OCI-LY7 (cell line): ENCODE data around the gene CD247. TPM values are rescaled to one million over a fixed set of nuclear protein-coding genes. Genes with fewer than 3 reads are reported as not detected.

Source experiments
- BruUV-seq: library from RNA; stranded (reverse); fragments of 400-500 nt; replicated peaks from 2 replicates; lab custom pipeline; 2021; lab: Mats Ljungman, UMichigan
- CTCF ChIA-PET: fragments of 300-600 bp; sonication (Branson Sonifier 250); formaldehyde crosslinking; loops from one replicate; lab custom pipeline; 2022; ENCODE audit warnings: antibody characterized with exemption; ENCODE audit not compliant: unreplicated experiment; lab: Charles Lee
- POLR2A ChIA-PET: fragments of 300-600 bp; sonication (Branson Sonifier 250); formaldehyde crosslinking; loops from one replicate; lab custom pipeline; 2022; ENCODE audit warnings: antibody characterized with exemption; lab: Charles Lee
- DNase-seq: peaks from one replicate; pipeline ENCODE4 v3.0.0-alpha.2; 2015; ENCODE audit warnings: low spot score
- H2AFZ ChIP-seq: fragments of 200-600 bp; sonication (generic), shearing (Covaris generic); 2 replicates; pipeline ENCODE4 v1.6.1; 2014; ENCODE audit warnings: mild to moderate bottlenecking, antibody characterized with exemption, low read length, moderate library complexity
- H3K27ac ChIP-seq: fragments of 200-600 bp; sonication (generic); 2 replicates; pipeline ENCODE4 v1.5.1; 2014; ENCODE audit warnings: mixed run types, low read depth, mild to moderate bottlenecking, moderate library complexity, low read length, inconsistent platforms; ENCODE audit not compliant: poor library complexity, severe bottlenecking
- H3K36me3 ChIP-seq: fragments of 200-600 bp; sonication (generic); 2 replicates; pipeline ENCODE4 v1.6.1; 2014; ENCODE audit warnings: mild to moderate bottlenecking, antibody characterized with exemption, low read length, moderate library complexity, mixed read lengths; ENCODE audit not compliant: insufficient read depth
- H3K4me1 ChIP-seq: fragments of 200-600 bp; sonication (generic); 2 replicates; pipeline ENCODE4 v1.5.1; 2014; ENCODE audit warnings: mild to moderate bottlenecking, low read length; ENCODE audit not compliant: insufficient read depth, poor library complexity, severe bottlenecking
- H3K4me2 ChIP-seq: fragments of 200-600 bp; sonication (generic); 2 replicates; pipeline ENCODE4 v1.6.1; 2014; ENCODE audit warnings: mild to moderate bottlenecking, low read length
- H3K4me3 ChIP-seq: fragments of 200-600 bp; sonication (generic); 2 replicates; pipeline ENCODE4 v1.5.1; 2014; ENCODE audit warnings: mild to moderate bottlenecking, low read depth, low read length; ENCODE audit not compliant: poor library complexity, severe bottlenecking
- H3K79me2 ChIP-seq: fragments of 200-600 bp; sonication (generic); 2 replicates; pipeline ENCODE4 v1.6.1; 2016; ENCODE audit warnings: low read depth, mild to moderate bottlenecking, low read length, moderate library complexity, mixed read lengths; ENCODE audit not compliant: insufficient read depth
- H3K9me2 ChIP-seq: fragments of 200-600 bp; sonication (generic); 2 replicates; pipeline ENCODE4 v1.6.1; 2016; ENCODE audit warnings: mild to moderate bottlenecking, low read length, mixed read lengths; ENCODE audit not compliant: insufficient read depth
- H3K9me3 ChIP-seq: fragments of 200-600 bp; sonication (generic); 2 replicates; pipeline ENCODE4 v1.6.1; 2014; ENCODE audit warnings: mild to moderate bottlenecking, mixed run types, low read length, mixed read lengths
- H4K20me1 ChIP-seq: fragments of 200-600 bp; sonication (generic); 2 replicates; pipeline ENCODE4 v1.6.1; 2014; ENCODE audit warnings: mild to moderate bottlenecking, antibody characterized with exemption, low read length, moderate library complexity, mixed read lengths; ENCODE audit not compliant: insufficient read depth
- CTCF ChIP-seq: fragments of 200-600 bp; sonication (generic); conservative IDR thresholded peaks from 2 replicates; pipeline ENCODE4 v1.5.1; 2014; ENCODE audit warnings: mild to moderate bottlenecking, antibody characterized with exemption, low read length, moderate library complexity, mixed read lengths
- EZH2phosphoT487 ChIP-seq: fragments of 200-600 bp; sonication (generic); IDR thresholded peaks from 2 replicates; pipeline ENCODE4 v1.6.1; 2018; ENCODE audit warnings: low read depth, borderline replicate concordance, mild to moderate bottlenecking, mixed run types, antibody characterized with exemption, low read length, moderate library complexity, mixed read lengths
- intact Hi-C: fragments of 100-400 bp; cut with micrococcal nuclease; formaldehyde crosslinking; loops from one replicate; pipeline ENCODE4 v1.10.0; 2022; ENCODE audit not compliant: unreplicated experiment
- total RNA-seq, 2 experiments: library from RNA; depleted of rRNA in 1 of 2; stranded (reverse); fragments of >200 nt in 1 of 2; shearing (Covaris generic) in 1 of 2; gene quantifications; 2 replicates each; pipeline ENCODE4 v1.2.3, GENCODE V29; 2014 to 2022

Gene CD247
- total RNA-seq, 2 experiments from 2014 or later, result 1.6 to 2.2 TPM

- Histone ChIP-seq H2AFZ (no peak overlapping the region), H3K9me2 (no peaks in the 10 kb centered on the region), H3K36me3 (no peaks in the 10 kb centered on the region), H3K4me1 (no peaks in the 10 kb centered on the region), H3K79me2 (no peaks in the 10 kb centered on the region), H3K4me3 (no peak overlapping the region), H3K4me2 (no peak overlapping the region), H4K20me1 (no peaks in the 10 kb centered on the region), H3K9me3 (no peaks in the 10 kb centered on the region), H3K27ac (no peak overlapping the region)
- ChIA-PET POLR2A (no interaction called here), CTCF (no interaction called here)
- BruUV-seq, result no TSS peak
- no peak for TF ChIP-seq CTCF
- TF ChIP-seq EZH2phosphoT487, result no peak
- no peak for DNase-seq
- intact Hi-C loops, result no loop called here
These were observed 27.6 kb downstream of the CD247 start for GRCh38 chr1:167490765-167491164.

DNA sequence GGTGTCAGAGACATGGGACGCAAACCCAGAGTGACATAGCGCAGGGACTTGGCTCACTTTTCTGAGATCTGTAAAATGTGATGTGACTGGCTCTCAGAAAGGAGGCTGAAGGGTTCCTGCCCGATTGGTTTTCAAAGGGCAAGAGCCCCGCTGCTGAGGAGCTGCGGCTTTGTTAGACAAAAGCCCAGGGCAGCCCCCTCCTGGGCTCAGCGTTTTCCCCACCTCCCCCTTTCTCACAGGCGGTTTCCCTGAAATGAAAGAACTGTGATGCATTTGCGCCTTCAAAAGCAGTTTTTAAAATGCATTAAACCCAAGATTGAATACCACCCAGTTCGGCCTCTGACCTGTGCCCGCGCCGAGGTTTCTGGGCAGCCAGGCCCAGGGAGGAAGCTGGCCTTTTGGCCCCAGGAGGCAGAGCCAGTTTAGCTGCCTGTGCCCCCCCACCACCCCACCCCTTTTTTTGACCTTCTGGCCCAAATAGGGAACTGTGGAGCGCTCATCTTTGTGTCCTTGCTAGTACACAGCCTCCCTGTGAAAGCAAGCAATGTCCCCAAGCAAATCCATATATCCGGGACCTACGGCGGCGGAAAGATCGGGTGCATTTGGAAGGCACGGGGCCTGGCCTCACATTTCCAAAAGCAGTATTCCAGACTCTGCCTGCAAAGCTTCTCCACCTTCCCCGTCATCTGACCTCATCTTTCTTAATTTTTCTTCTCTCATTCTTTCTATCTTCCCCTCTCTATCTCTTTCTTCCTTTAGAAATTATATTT is 28.6 kb downstream of the CD247 start:
- Histone ChIP-seq H3K79me2 (no peaks in the 10 kb centered on the region), H3K4me3 (no peak overlapping the region), H2AFZ (no peak overlapping the region), H3K9me3 (no peaks in the 10 kb centered on the region), H3K4me2 (no peak overlapping the region), H3K4me1 (no peaks in the 10 kb centered on the region), H4K20me1 (no peaks in the 10 kb centered on the region), H3K9me2 (no peaks in the 10 kb centered on the region), H3K27ac (no peak overlapping the region), H3K36me3 (no peaks in the 10 kb centered on the region)
- no peak for DNase-seq
- no TSS peak for BruUV-seq
- CTCF ChIA-PET, result no interaction called here
- no peak for TF ChIP-seq EZH2phosphoT487
- intact Hi-C loops, result no loop called here
- POLR2A ChIA-PET, result no interaction called here

- Histone ChIP-seq H3K9me3 (no peaks in the 10 kb centered on the region), H4K20me1 (no peaks in the 10 kb centered on the region), H2AFZ (no peak overlapping the region), H3K36me3 (no peaks in the 10 kb centered on the region), H3K4me2 (no peak overlapping the region), H3K4me1 (no peaks in the 10 kb centered on the region), H3K79me2 (no peaks in the 10 kb centered on the region), H3K27ac (no peak overlapping the region), H3K4me3 (no peak overlapping the region), H3K9me2 (no peaks in the 10 kb centered on the region)
- POLR2A ChIA-PET, result no interaction called here
- intact Hi-C loops, result no loop called here
- DNase-seq, result no peak
- TF ChIP-seq CTCF (no peak), EZH2phosphoT487 (no peak)
- BruUV-seq, result no TSS peak
- CTCF ChIA-PET, result no interaction called here
These were observed 29.5 kb downstream of the CD247 start for GRCh38 chr1:167488786-167489185.
